ENCODE results near the gene RBMS3.

DNA sequence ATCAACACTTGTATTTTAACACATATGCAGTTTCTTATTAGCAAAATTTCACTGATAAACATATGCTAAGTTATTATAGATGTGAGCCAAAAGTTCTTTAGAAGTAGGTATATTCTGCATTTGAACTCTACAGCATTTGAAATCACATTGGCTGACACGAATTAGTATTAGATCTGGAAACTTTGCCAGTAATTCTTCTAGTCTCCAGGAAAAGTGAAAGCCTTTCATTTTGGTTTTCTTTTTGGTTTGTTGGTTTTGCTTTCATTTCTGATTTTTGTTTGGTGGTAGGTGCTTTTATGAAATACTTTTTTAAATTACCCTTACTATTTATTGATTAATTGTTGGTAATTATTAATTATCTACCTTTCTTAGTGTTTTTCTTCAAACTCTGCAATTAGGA is 72.9 kb downstream of the RBMS3 start:
- TF ChIP-seq POLR2A (IDR thresholded peaks at IDR 0.05; ENCODE audit: low read length) (no peak), GATA1 (IDR thresholded peaks at IDR 0.05; ENCODE audit: low read depth, low read length) (no peak)

Measured in erythroblast (primary cell).